ENCODE results near the gene STOML1. TPM values are rescaled to one million over a fixed set of nuclear protein-coding genes. Genes with fewer than 3 reads are reported as not detected.

Gene STOML1
- total RNA-seq, 1 donor, result 14.1 TPM

GRCh38 chr15:73934281-73934680 lies 57.8 kb downstream of the STOML1 start:
- peaks cover 61% of the 10 kb centered on the region for H3K36me3 ChIP-seq (ENCODE audit: insufficient read depth, low read length)
- peaks cover 100% of the 10 kb centered on the region for H3K79me2 ChIP-seq (ENCODE audit: insufficient read depth, low read length)
- peak; percentile 44 for DNase-seq (ENCODE audit: insufficient read length, low spot score, missing footprints)
- H3K4me1 ChIP-seq (ENCODE audit: insufficient read depth, low read length), result peaks cover 72% of the 10 kb centered on the region
- H3K27ac ChIP-seq (ENCODE audit: low read depth, low read length), result no peak overlapping the region
- H3K27me3 ChIP-seq (ENCODE audit: insufficient read depth, low read length), result no peaks in the 10 kb centered on the region
- no peak overlapping the region for H2AFZ ChIP-seq (ENCODE audit: low read length)
- TF ChIP-seq, protein P1, sequence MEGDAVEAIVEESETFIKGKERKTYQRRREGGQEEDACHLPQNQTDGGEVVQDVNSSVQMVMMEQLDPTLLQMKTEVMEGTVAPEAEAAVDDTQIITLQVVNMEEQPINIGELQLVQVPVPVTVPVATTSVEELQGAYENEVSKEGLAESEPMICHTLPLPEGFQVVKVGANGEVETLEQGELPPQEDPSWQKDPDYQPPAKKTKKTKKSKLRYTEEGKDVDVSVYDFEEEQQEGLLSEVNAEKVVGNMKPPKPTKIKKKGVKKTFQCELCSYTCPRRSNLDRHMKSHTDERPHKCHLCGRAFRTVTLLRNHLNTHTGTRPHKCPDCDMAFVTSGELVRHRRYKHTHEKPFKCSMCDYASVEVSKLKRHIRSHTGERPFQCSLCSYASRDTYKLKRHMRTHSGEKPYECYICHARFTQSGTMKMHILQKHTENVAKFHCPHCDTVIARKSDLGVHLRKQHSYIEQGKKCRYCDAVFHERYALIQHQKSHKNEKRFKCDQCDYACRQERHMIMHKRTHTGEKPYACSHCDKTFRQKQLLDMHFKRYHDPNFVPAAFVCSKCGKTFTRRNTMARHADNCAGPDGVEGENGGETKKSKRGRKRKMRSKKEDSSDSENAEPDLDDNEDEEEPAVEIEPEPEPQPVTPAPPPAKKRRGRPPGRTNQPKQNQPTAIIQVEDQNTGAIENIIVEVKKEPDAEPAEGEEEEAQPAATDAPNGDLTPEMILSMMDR (IDR thresholded peaks at IDR 0.05; ENCODE audit: extremely low read depth, low read depth, low read length), result no peak
- no peaks in the 10 kb centered on the region for H3K9me3 ChIP-seq (ENCODE audit: low read depth, low read length)
- H3K4me2 ChIP-seq (ENCODE audit: insufficient read depth, low read length), result no peak overlapping the region
- peaks cover 68% of the 10 kb centered on the region for H4K20me1 ChIP-seq (ENCODE audit: insufficient read depth, low read length)
- H3K4me3 ChIP-seq (ENCODE audit: insufficient read depth, low read length), result no peak overlapping the region

DNA sequence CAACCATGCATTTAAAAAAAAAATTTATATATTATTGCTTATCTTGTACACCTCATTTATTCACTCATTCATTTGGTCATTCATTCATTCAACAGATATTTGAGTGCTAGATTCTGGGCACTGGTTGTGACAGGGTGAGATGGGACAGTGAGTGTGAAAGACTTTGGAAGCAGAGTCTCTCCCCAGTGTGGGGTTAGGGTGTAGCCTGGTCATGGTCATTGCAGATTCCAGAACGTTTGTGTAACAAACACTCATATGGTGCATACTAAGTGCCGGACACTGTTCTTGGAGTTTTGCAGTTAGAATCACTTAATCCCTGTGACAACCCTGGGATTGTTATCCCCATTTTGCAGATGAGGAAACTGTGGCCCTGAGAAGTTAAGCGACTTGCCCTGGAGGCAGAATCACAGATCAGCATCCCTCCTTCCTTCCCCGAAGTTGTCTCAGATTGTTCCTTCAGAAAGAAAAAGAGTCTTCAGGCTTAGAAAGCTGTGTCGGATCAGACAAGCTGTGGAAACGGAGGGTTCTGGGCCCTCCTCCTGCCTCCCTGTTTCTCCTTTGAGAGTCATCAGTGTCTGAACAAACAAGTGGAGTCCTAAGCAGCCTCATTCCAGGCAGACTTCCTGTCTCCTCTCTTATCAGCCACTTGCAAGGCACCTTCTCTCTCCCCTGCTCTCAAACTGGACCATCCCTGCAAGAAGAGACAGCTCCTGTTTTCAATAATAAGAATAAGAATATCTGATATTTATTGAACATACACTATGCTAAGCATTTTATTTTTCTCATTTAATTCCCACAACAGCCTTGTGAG lies 59.5 kb downstream of the STOML1 start:
- peaks cover 55% of the 10 kb centered on the region for H3K36me3 ChIP-seq (ENCODE audit: insufficient read depth, low read length)
- peak overlapping the region; percentile 85 for H3K27ac ChIP-seq (ENCODE audit: low read depth, low read length)
- TF ChIP-seq, protein P1 (IDR thresholded peaks at IDR 0.05; ENCODE audit: extremely low read depth, low read depth, low read length), result no peak

GRCh38 chr15:73931441-73931840 lies 60.7 kb downstream of the STOML1 start:
- Histone ChIP-seq H4K20me1 (ENCODE audit: insufficient read depth, low read length) (peaks cover 76% of the 10 kb centered on the region), H3K27ac (ENCODE audit: low read depth, low read length) (peak overlapping the region; percentile 85), H2AFZ (ENCODE audit: low read length) (no peak overlapping the region), H3K4me2 (ENCODE audit: insufficient read depth, low read length) (peak overlapping the region; percentile 25), H3K4me1 (ENCODE audit: insufficient read depth, low read length) (peaks cover 69% of the 10 kb centered on the region), H3K36me3 (ENCODE audit: insufficient read depth, low read length) (peaks cover 47% of the 10 kb centered on the region), H3K4me3 (ENCODE audit: insufficient read depth, low read length) (no peak overlapping the region), H3K9me3 (ENCODE audit: low read depth, low read length) (no peaks in the 10 kb centered on the region), H3K27me3 (ENCODE audit: insufficient read depth, low read length) (no peaks in the 10 kb centered on the region), H3K79me2 (ENCODE audit: insufficient read depth, low read length) (peaks cover 100% of the 10 kb centered on the region)
- peak; percentile 85 for DNase-seq (ENCODE audit: insufficient read length, low spot score, missing footprints)
- TF ChIP-seq, protein P1 (IDR thresholded peaks at IDR 0.05; ENCODE audit: extremely low read depth, low read depth, low read length), result no peak

More for the DNA sequence above, 59.5 kb downstream of the STOML1 start:
- Histone ChIP-seq H3K4me3 (ENCODE audit: insufficient read depth, low read length) (no peak overlapping the region), H3K79me2 (ENCODE audit: insufficient read depth, low read length) (peaks cover 100% of the 10 kb centered on the region), H3K9me3 (ENCODE audit: low read depth, low read length) (no peaks in the 10 kb centered on the region), H2AFZ (ENCODE audit: low read length) (no peak overlapping the region), H4K20me1 (ENCODE audit: insufficient read depth, low read length) (peaks cover 80% of the 10 kb centered on the region), H3K4me1 (ENCODE audit: insufficient read depth, low read length) (peaks cover 72% of the 10 kb centered on the region), H3K27me3 (ENCODE audit: insufficient read depth, low read length) (no peaks in the 10 kb centered on the region), H3K4me2 (ENCODE audit: insufficient read depth, low read length) (no peak overlapping the region)
- peak; percentile 87 for DNase-seq (ENCODE audit: insufficient read length, low spot score, missing footprints)

DNA sequence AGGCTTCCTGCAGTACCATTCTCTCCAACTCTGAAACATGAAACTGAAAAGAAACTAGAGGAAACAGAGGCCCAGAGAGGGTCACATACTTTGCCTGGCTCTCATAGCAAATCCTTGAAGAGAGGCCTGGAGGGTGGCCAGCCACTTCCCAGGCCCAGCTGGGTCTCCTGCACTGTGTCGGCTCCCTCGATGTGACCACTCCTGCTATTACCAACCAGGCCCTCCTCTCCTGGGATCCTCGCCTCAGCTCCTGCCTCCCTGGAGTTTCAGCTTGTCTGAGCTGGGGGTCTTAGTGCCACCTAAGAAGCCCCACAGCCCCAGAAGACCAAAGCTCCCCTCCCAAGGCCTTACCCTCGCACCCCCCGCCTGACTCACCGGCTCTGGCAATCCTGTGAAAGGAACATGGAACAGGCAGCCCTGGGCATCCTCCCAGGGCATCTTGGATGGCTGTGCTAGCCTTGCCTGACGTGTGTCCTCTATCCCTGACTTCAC lies 61.3 kb downstream of the STOML1 start:
- peaks cover 70% of the 10 kb centered on the region for H4K20me1 ChIP-seq (ENCODE audit: insufficient read depth, low read length)

More for the DNA sequence above, 61.3 kb downstream of the STOML1 start:
- peak; percentile 90 for DNase-seq (ENCODE audit: insufficient read length, low spot score, missing footprints)
- no peaks in the 10 kb centered on the region for H3K9me3 ChIP-seq (ENCODE audit: low read depth, low read length)
- peaks cover 42% of the 10 kb centered on the region for H3K36me3 ChIP-seq (ENCODE audit: insufficient read depth, low read length)
- peaks cover 97% of the 10 kb centered on the region for H3K79me2 ChIP-seq (ENCODE audit: insufficient read depth, low read length)
- H3K27ac ChIP-seq (ENCODE audit: low read depth, low read length), result peak overlapping the region; percentile 85
- no peaks in the 10 kb centered on the region for H3K27me3 ChIP-seq (ENCODE audit: insufficient read depth, low read length)
- H3K4me3 ChIP-seq (ENCODE audit: insufficient read depth, low read length), result peak overlapping the region; percentile 87
- no peak overlapping the region for H2AFZ ChIP-seq (ENCODE audit: low read length)
- TF ChIP-seq, protein P1 (IDR thresholded peaks at IDR 0.05; ENCODE audit: extremely low read depth, low read depth, low read length), result no peak
- peak overlapping the region; percentile 94 for H3K4me2 ChIP-seq (ENCODE audit: insufficient read depth, low read length)
- peaks cover 66% of the 10 kb centered on the region for H3K4me1 ChIP-seq (ENCODE audit: insufficient read depth, low read length)
